K562 (cell line): ENCODE results near the gene GPC1. TPM values are rescaled to one million over a fixed set of nuclear protein-coding genes. Genes with fewer than 3 reads are reported as not detected.

ENCODE experiments used
- ADNP ChIP-seq: fragments of 200-800 bp; sonication (Bioruptor generic); IDR thresholded peaks from 2 replicates; pipeline ENCODE4 v1.6.1; 2016; ENCODE audit warnings: missing genetic modification characterization, missing compliant biosample characterization
- ATF3 ChIP-seq, 2 experiments: fragments of 450-650 bp in 1 of 2; sonication (generic) in 1 of 2; formaldehyde crosslinking in 1 of 2; IDR thresholded peaks in 1 of 2; conservative IDR thresholded peaks in 1 of 2; 2 replicates each; pipeline versions ENCODE4 v1.6.1 to v1.8.1; 2016 to 2023; ENCODE audit warnings: mild to moderate bottlenecking in 2 of 2, moderate library complexity in 2 of 2, inconsistent platforms in 1 of 2, missing genetic modification reagents in 1 of 2
- CBFA2T3 ChIP-seq: fragments of 450-650 bp; IDR thresholded peaks from 2 replicates; pipeline ENCODE4 v1.6.1; 2017
- CEBPG ChIP-seq, 3 experiments: fragments of 200-800 bp in 1 of 3; sonication (Bioruptor generic) in 1 of 3; sonication (generic) in 1 of 3; formaldehyde crosslinking in 1 of 3; IDR thresholded peaks in 2 of 3; conservative IDR thresholded peaks in 1 of 3; 2 replicates each; pipeline versions ENCODE4 v1.6.1 to v1.8.0; 2016 to 2022; ENCODE audit warnings: missing compliant biosample characterization in 2 of 3, missing genetic modification characterization in 2 of 3, mild to moderate bottlenecking in 1 of 3, missing genetic modification reagents in 1 of 3
- DACH1 ChIP-seq: fragments of 450-650 bp; IDR thresholded peaks from 2 replicates; pipeline ENCODE4 v1.6.1; 2018; ENCODE audit not compliant: partially characterized antibody
- EP300 ChIP-seq: IDR thresholded peaks from 2 replicates; pipeline ENCODE4 v1.6.1; 2012; ENCODE audit warnings: low read length, improper control_type of control experiment
- HBP1 ChIP-seq: fragments of 450-650 bp; formaldehyde crosslinking; IDR thresholded peaks from 2 replicates; pipeline ENCODE4 v1.4.0; 2022; ENCODE audit warnings: missing genetic modification characterization
- LCOR ChIP-seq: sonication (generic); formaldehyde crosslinking; IDR thresholded peaks from 2 replicates; pipeline ENCODE4 v1.8.0; 2022; ENCODE audit warnings: mild to moderate bottlenecking, missing genetic modification reagents
- MAFK ChIP-seq: IDR thresholded peaks from 2 replicates; pipeline ENCODE4 v1.6.1; 2011; ENCODE audit warnings: low read length, improper control_type of control experiment
- MYC ChIP-seq, 2 experiments: fragments of 250-450 bp in 1 of 2; sonication (Bioruptor Pico) in 1 of 2; IDR thresholded peaks; 2 replicates each; pipeline versions ENCODE4 v1.5.1 to v1.6.1; 2012 to 2021; ENCODE audit warnings: low read depth in 2 of 2, borderline replicate concordance in 1 of 2, improper control_type of control experiment in 1 of 2, low read length in 1 of 2, mild to moderate bottlenecking in 1 of 2, moderate library complexity in 1 of 2
- NFIC ChIP-seq: fragments of 450-650 bp; IDR thresholded peaks from 2 replicates; pipeline ENCODE4 v1.6.1; 2017; ENCODE audit warnings: mild to moderate bottlenecking, inconsistent platforms
- PTTG1 ChIP-seq: fragments of 450-650 bp; IDR thresholded peaks from 2 replicates; pipeline ENCODE4 v1.6.1; 2016; ENCODE audit warnings: low read depth, mild to moderate bottlenecking, missing genetic modification characterization, missing compliant biosample characterization
- RBM14 ChIP-seq: fragments of 200-400 bp; formaldehyde crosslinking; IDR thresholded peaks from 2 replicates; pipeline ENCODE4 v1.6.1; 2018; ENCODE audit warnings: low read depth, mild to moderate bottlenecking, low read length, moderate library complexity, borderline replicate concordance; ENCODE audit not compliant: insufficient read depth
- SMARCE1 ChIP-seq: fragments of 450-650 bp; IDR thresholded peaks from 2 replicates; pipeline ENCODE4 v1.7.1; 2016; ENCODE audit warnings: mild to moderate bottlenecking
- SOX6 ChIP-seq: fragments of 450-650 bp; IDR thresholded peaks from 2 replicates; pipeline ENCODE4 v1.6.1; 2014; ENCODE audit warnings: mild to moderate bottlenecking
- STAG1 ChIP-seq: sonication (generic); formaldehyde crosslinking; IDR thresholded peaks from 2 replicates; pipeline ENCODE4 v1.5.0; 2020; ENCODE audit warnings: missing genetic modification reagents, borderline replicate concordance
- TAF9B ChIP-seq: fragments of 450-650 bp; IDR thresholded peaks from 2 replicates; pipeline ENCODE4 v1.6.1; 2018; ENCODE audit warnings: mild to moderate bottlenecking; ENCODE audit not compliant: partially characterized antibody
- ZFX ChIP-seq: sonication (generic); formaldehyde crosslinking; IDR thresholded peaks from 2 replicates; pipeline ENCODE4 v1.8.0; 2022; ENCODE audit warnings: mild to moderate bottlenecking, missing genetic modification reagents, moderate library complexity
- ZKSCAN3 ChIP-seq: fragments of 250-450 bp; sonication (Bioruptor Pico); IDR thresholded peaks from 2 replicates; pipeline ENCODE4 v1.4.0; 2020
- ZNF316 ChIP-seq: fragments of 450-650 bp; IDR thresholded peaks from 2 replicates; pipeline ENCODE4 v1.6.1; 2016
- ZNF707 ChIP-seq: fragments of 250-450 bp; sonication (Bioruptor Pico); conservative IDR thresholded peaks from 2 replicates; pipeline ENCODE4 v1.8.0; 2022; ENCODE audit warnings: inconsistent platforms, mild to moderate bottlenecking, moderate library complexity
- ZZZ3 ChIP-seq: fragments of 450-650 bp; IDR thresholded peaks from 2 replicates; pipeline ENCODE4 v1.6.1; 2016; ENCODE audit warnings: antibody characterized with exemption, mild to moderate bottlenecking, moderate library complexity
- polyA plus RNA-seq, 8 experiments: library from polyadenylated mRNA; depleted of rRNA in 4 of 8; stranded (reverse) in 5 of 8; unstranded in 3 of 8; fragments of >200 nt; fragmentation: Nextera tagmentation in 2 of 8; fragmentation: Illumina TruSeq in 1 of 8; extraction: Ambion mirVana in 2 of 8; extraction: Trizol in 1 of 8; gene quantifications; 2 replicates each; pipeline versions ENCODE4 v1.2.1 to v1.2.3, GENCODE V29; 2011 to 2014; ENCODE audit warnings: inconsistent platforms in 1 of 8, missing spikeins in 1 of 8
- total RNA-seq, 7 experiments: library from RNA; depleted of rRNA in 6 of 7; stranded (reverse); fragments of >200 nt in 6 of 7; fragmentation: Illumina TruSeq in 2 of 7; extraction: Trizol in 2 of 7; gene quantifications; 2 replicates each; pipeline versions ENCODE4 v1.2.1 to v1.2.3, GENCODE V29; 2011 to 2021; ENCODE audit warnings: low replicate concordance in 1 of 7
- TF ChIP-seq, protein P1 (sequence below), 3 experiments: IDR thresholded peaks in 2 of 3; conservative IDR thresholded peaks in 1 of 3; 2 replicates each; pipeline ENCODE4 v1.5.1; 2011 to 2012; ENCODE audit warnings: low read length in 3 of 3, mild to moderate bottlenecking in 3 of 3, control low read depth in 2 of 3, improper control_type of control experiment in 1 of 3, inconsistent platforms in 1 of 3, low read depth in 1 of 3, mixed read lengths in 1 of 3, moderate library complexity in 1 of 3; ENCODE audit not compliant: insufficient read depth in 2 of 3
- TF ChIP-seq, protein P2 (sequence below): sonication (generic); formaldehyde crosslinking; IDR thresholded peaks from 2 replicates; pipeline ENCODE4 v1.9.0; 2022; ENCODE audit warnings: mild to moderate bottlenecking, missing genetic modification reagents

The GPC1 gene
- total and polyA plus RNA-seq, 9 of the 15 experiments (the other 6 are each of a cell fraction or from before 2014, with no cell fraction given), result 0.07 to 0.82 (median 0.14) TPM; not detected in 3

- peak; percentile 93 for TF ChIP-seq MAFK
- no peak for TF ChIP-seq PTTG1 (tag)
- no peak for TF ChIP-seq ZKSCAN3
- no peak for TF ChIP-seq LCOR (CRISPR knock-in tag)
- TF ChIP-seq STAG1 (CRISPR knock-in tag), result no peak
- TF ChIP-seq, protein P1, sequence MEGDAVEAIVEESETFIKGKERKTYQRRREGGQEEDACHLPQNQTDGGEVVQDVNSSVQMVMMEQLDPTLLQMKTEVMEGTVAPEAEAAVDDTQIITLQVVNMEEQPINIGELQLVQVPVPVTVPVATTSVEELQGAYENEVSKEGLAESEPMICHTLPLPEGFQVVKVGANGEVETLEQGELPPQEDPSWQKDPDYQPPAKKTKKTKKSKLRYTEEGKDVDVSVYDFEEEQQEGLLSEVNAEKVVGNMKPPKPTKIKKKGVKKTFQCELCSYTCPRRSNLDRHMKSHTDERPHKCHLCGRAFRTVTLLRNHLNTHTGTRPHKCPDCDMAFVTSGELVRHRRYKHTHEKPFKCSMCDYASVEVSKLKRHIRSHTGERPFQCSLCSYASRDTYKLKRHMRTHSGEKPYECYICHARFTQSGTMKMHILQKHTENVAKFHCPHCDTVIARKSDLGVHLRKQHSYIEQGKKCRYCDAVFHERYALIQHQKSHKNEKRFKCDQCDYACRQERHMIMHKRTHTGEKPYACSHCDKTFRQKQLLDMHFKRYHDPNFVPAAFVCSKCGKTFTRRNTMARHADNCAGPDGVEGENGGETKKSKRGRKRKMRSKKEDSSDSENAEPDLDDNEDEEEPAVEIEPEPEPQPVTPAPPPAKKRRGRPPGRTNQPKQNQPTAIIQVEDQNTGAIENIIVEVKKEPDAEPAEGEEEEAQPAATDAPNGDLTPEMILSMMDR (IDR thresholded peaks at IDR 0.05 in 2 of 3, conservative IDR thresholded peaks at IDR 0.05 in 1 of 3; ENCODE audit: insufficient read depth in 2 of 3, low read depth in 1 of 3, low read length in 3 of 3), result no peak
- no peak for TF ChIP-seq MYC (IDR thresholded peaks at IDR 0.05; ENCODE audit: low read depth, low read length)
- no peak for TF ChIP-seq MYC (CRISPR knock-in tag; IDR thresholded peaks at IDR 0.05; ENCODE audit: borderline replicate concordance, low read depth)
- TF ChIP-seq SOX6, result 0 out of 2 replicates have a peak, but pooled peaks have one; percentile 23
- no peak for TF ChIP-seq HBP1 (CRISPR knock-in tag)
- peak; percentile 88 for TF ChIP-seq TAF9B
- TF ChIP-seq SMARCE1, result peak; percentile 57; the same call in 1 of the 2 replicates
- TF ChIP-seq NFIC, result peak; percentile 87
- no peak for TF ChIP-seq ZFX (CRISPR knock-in tag)
- no peak for TF ChIP-seq ZZZ3
- TF ChIP-seq, protein P2, sequence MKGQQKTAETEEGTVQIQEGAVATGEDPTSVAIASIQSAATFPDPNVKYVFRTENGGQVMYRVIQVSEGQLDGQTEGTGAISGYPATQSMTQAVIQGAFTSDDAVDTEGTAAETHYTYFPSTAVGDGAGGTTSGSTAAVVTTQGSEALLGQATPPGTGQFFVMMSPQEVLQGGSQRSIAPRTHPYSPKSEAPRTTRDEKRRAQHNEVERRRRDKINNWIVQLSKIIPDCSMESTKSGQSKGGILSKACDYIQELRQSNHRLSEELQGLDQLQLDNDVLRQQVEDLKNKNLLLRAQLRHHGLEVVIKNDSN, result no peak
- TF ChIP-seq ZNF707, result no peak
- TF ChIP-seq CBFA2T3, result peak; percentile 48
- no peak for TF ChIP-seq CEBPG (CRISPR knock-in tag; IDR thresholded peaks at IDR 0.05)
- no peak for TF ChIP-seq CEBPG (tag; conservative IDR thresholded peaks at IDR 0.05 in 1 of 2, IDR thresholded peaks at IDR 0.05 in 1 of 2)
- TF ChIP-seq ADNP (tag), result no peak
- peak; percentile 52 for TF ChIP-seq EP300
- peak; percentile 99 for TF ChIP-seq ZNF316
- peak; percentile 91 for TF ChIP-seq ATF3 (IDR thresholded peaks at IDR 0.05)
- TF ChIP-seq ATF3 (CRISPR knock-in tag; conservative IDR thresholded peaks at IDR 0.05), result no peak
- no peak for TF ChIP-seq RBM14
- TF ChIP-seq DACH1, result no peak
These were observed 47.6 kb upstream of the GPC1 start (continued) for GRCh38 chr2:240387669-240388358.
